ENCODE measurements around the gene JTB.

JTB gene

GRCh38 chr1:153953859-153954365, 23.6 kb downstream of the JTB start:
- no peak for DNase-seq (ENCODE audit: low read depth)

- no peak for DNase-seq (ENCODE audit: low read depth)
These were observed 25.7 kb downstream of the JTB start for GRCh38 chr1:153951801-153952200.

- no peak for DNase-seq (ENCODE audit: low read depth)
These were observed 26.3 kb downstream of the JTB start for GRCh38 chr1:153951183-153951582.

GRCh38 chr1:153946622-153947241, 30.7 kb downstream of the JTB start, which contains the start of gene DENND4B:
Gene DENND4B (minus strand): TSS chr1:153946718. CDS start chr1:153944374, 2,344 bp downstream.
- DNase-seq (ENCODE audit: low read depth): peak; percentile 64

GRCh38 chr1:153945795-153946621, 31.5 kb downstream of the JTB start:
- DNase-seq (ENCODE audit: low read depth): peak; percentile 57

- DNase-seq (ENCODE audit: low read depth): peak; percentile 63
These were observed 32.2 kb downstream of the JTB start for GRCh38 chr1:153945131-153945794.

- no peak for DNase-seq (ENCODE audit: low read depth)
These were observed 32.7 kb downstream of the JTB start for GRCh38 chr1:153944827-153945117.

- DNase-seq (ENCODE audit: low read depth): no peak
These were observed 33.3 kb downstream of the JTB start for GRCh38 chr1:153944005-153944826.

- DNase-seq (ENCODE audit: low read depth): no peak
These were observed 34.5 kb downstream of the JTB start for GRCh38 chr1:153942766-153943549.

GRCh38 chr1:153941826-153942725, 35.4 kb downstream of the JTB start:
- no peak for DNase-seq (ENCODE audit: low read depth)

- no peak for DNase-seq (ENCODE audit: low read depth)
These were observed 36.7 kb downstream of the JTB start for GRCh38 chr1:153940756-153941155.

GRCh38 chr1:153939476-153939875, 38.0 kb downstream of the JTB start:
- no peak for DNase-seq (ENCODE audit: low read depth)

- no peak for DNase-seq (ENCODE audit: low read depth)
These were observed 38.5 kb downstream of the JTB start for GRCh38 chr1:153938996-153939395.

GRCh38 chr1:153937331-153937730, 40.1 kb downstream of the JTB start:
- no peak for DNase-seq (ENCODE audit: low read depth)

GRCh38 chr1:153936011-153936802, 41.3 kb downstream of the JTB start:
- no peak for DNase-seq (ENCODE audit: low read depth)

- DNase-seq (ENCODE audit: low read depth): no peak
These were observed 42.7 kb downstream of the JTB start for GRCh38 chr1:153934746-153935145.

- no peak for DNase-seq (ENCODE audit: low read depth)
These were observed 43.5 kb downstream of the JTB start for GRCh38 chr1:153933955-153934354.

- DNase-seq (ENCODE audit: low read depth): no peak
These were observed 44.0 kb downstream of the JTB start for GRCh38 chr1:153933430-153933829.
